ENCODE measurements around the gene ABCC11.

ABCC11 gene

GRCh38 chr16:48157302-48157701 is 90.0 kb downstream of the ABCC11 start:
- no peak for DNase-seq (ENCODE audit: low read depth)
- no peak for TF ChIP-seq CTCF (IDR thresholded peaks at IDR 0.05; ENCODE audit: insufficient read depth, low read depth, low read length, missing control alignments)
- H3K4me3 ChIP-seq (ENCODE audit: low read length): no peak overlapping the region

- no peak overlapping the region for H3K4me3 ChIP-seq (ENCODE audit: low read length)
- peak; percentile 82 for DNase-seq (ENCODE audit: low read depth)
- peak; percentile 94 for TF ChIP-seq CTCF (IDR thresholded peaks at IDR 0.05; ENCODE audit: insufficient read depth, low read depth, low read length, missing control alignments)
These were observed 90.5 kb downstream of the ABCC11 start for GRCh38 chr16:48156790-48157209.

- DNase-seq (ENCODE audit: low read depth): no peak
- TF ChIP-seq CTCF (IDR thresholded peaks at IDR 0.05; ENCODE audit: insufficient read depth, low read depth, low read length, missing control alignments): no peak
- no peak within 1 kb of the TSS for H3K4me3 ChIP-seq (ENCODE audit: low read length)
These were observed 91.2 kb downstream of the ABCC11 start, which contains the start of gene ABCC12 for GRCh38 chr16:48155926-48156789. TSS of gene ABCC12 (minus strand) at chr16:48155993. CDS start at chr16:48146424, 9,569 bp downstream.

GRCh38 chr16:48153774-48154173 is 93.6 kb downstream of the ABCC11 start:
- TF ChIP-seq CTCF (IDR thresholded peaks at IDR 0.05; ENCODE audit: insufficient read depth, low read depth, low read length, missing control alignments): no peak
- no peak overlapping the region for H3K4me3 ChIP-seq (ENCODE audit: low read length)
- no peak for DNase-seq (ENCODE audit: low read depth)

GRCh38 chr16:48152226-48152625 is 95.1 kb downstream of the ABCC11 start:
- TF ChIP-seq CTCF (IDR thresholded peaks at IDR 0.05; ENCODE audit: insufficient read depth, low read depth, low read length, missing control alignments): no peak
- no peak overlapping the region for H3K4me3 ChIP-seq (ENCODE audit: low read length)
- no peak for DNase-seq (ENCODE audit: low read depth)

- no peak overlapping the region for H3K4me3 ChIP-seq (ENCODE audit: low read length)
- TF ChIP-seq CTCF (IDR thresholded peaks at IDR 0.05; ENCODE audit: insufficient read depth, low read depth, low read length, missing control alignments): no peak
- no peak for DNase-seq (ENCODE audit: low read depth)
These were observed 96.6 kb downstream of the ABCC11 start for GRCh38 chr16:48150707-48151106.

GRCh38 chr16:48146710-48147109 is 100.6 kb downstream of the ABCC11 start:
- TF ChIP-seq CTCF (IDR thresholded peaks at IDR 0.05; ENCODE audit: insufficient read depth, low read depth, low read length, missing control alignments): no peak
- no peak for DNase-seq (ENCODE audit: low read depth)
- no peak overlapping the region for H3K4me3 ChIP-seq (ENCODE audit: low read length)
